Caco-2 (cell line): ENCODE measurements around the gene PPM1H. TPM values are rescaled to one million over a fixed set of nuclear protein-coding genes. Genes with fewer than 3 reads are reported as not detected.

Source experiments
- BruUV-seq: library from RNA; stranded (reverse); fragments of 400-500 nt; replicated peaks from 2 replicates; lab custom pipeline; 2021; lab: Mats Ljungman, UMichigan
- CTCF ChIA-PET: fragments of 300-600 bp; sonication (Branson Sonifier 250); formaldehyde crosslinking; loops from one replicate; lab custom pipeline; 2022; ENCODE audit warnings: antibody characterized with exemption; lab: Charles Lee
- POLR2A ChIA-PET: fragments of 300-600 bp; sonication (Branson Sonifier 250); formaldehyde crosslinking; loops from one replicate; lab custom pipeline; 2022; ENCODE audit warnings: antibody characterized with exemption; lab: Charles Lee
- DNase-seq, 2 experiments: peaks; one replicate each; pipeline versions ENCODE4 v3.0.0 to v3.0.0-alpha.2; 2020 to 2022
- H3K27me3 ChIP-seq: replicated peaks from 2 replicates; pipeline ENCODE4 v1.6.0; 2011; ENCODE audit warnings: low read length; ENCODE audit not compliant: control insufficient read depth, insufficient read depth
- H3K36me3 ChIP-seq: 2 replicates; pipeline ENCODE4 v1.5.1; 2011; ENCODE audit warnings: low read length; ENCODE audit not compliant: control insufficient read depth, insufficient read depth
- H3K4me1 ChIP-seq: fragments of 250-450 bp; sonication (Bioruptor Pico); 2 replicates; pipeline ENCODE4 v1.5.1; 2020; ENCODE audit warnings: mild to moderate bottlenecking
- H3K4me3 ChIP-seq: 2 replicates; pipeline ENCODE4 v1.5.1; 2011; ENCODE audit warnings: low read depth, mild to moderate bottlenecking, control low read depth, low read length
- H3K9me3 ChIP-seq: fragments of 250-450 bp; sonication (Bioruptor Pico); 2 replicates; pipeline ENCODE4 v1.5.1; 2020; ENCODE audit warnings: mild to moderate bottlenecking, moderate library complexity
- H3K27ac Mint-ChIP-seq: one replicate; pipeline ENCODE4 v1.8.0; 2022; ENCODE audit warnings: mixed read lengths; ENCODE audit not compliant: unreplicated experiment
- H3K27me3 Mint-ChIP-seq: one replicate; pipeline ENCODE4 v1.8.0; 2022; ENCODE audit warnings: mixed read lengths; ENCODE audit not compliant: insufficient read depth, unreplicated experiment
- H3K36me3 Mint-ChIP-seq: one replicate; pipeline ENCODE4 v1.8.0; 2022; ENCODE audit warnings: mild to moderate bottlenecking, mixed read lengths; ENCODE audit not compliant: insufficient read depth, unreplicated experiment
- H3K4me1 Mint-ChIP-seq: one replicate; pipeline ENCODE4 v1.8.0; 2022; ENCODE audit warnings: low read depth, mixed read lengths; ENCODE audit not compliant: unreplicated experiment
- H3K4me3 Mint-ChIP-seq: one replicate; pipeline ENCODE4 v1.8.0; 2022; ENCODE audit warnings: mild to moderate bottlenecking, moderate library complexity, mixed read lengths; ENCODE audit not compliant: unreplicated experiment
- H3K9me3 Mint-ChIP-seq: one replicate; pipeline ENCODE4 v1.8.0; 2022; ENCODE audit warnings: mixed read lengths; ENCODE audit not compliant: unreplicated experiment
- intact Hi-C: fragments of 100-400 bp; cut with micrococcal nuclease; formaldehyde crosslinking; loops from one replicate; pipeline ENCODE4 v1.10.0; 2022; ENCODE audit not compliant: unreplicated experiment
- total RNA-seq: library from RNA; stranded (reverse); gene quantifications from 2 replicates; pipeline ENCODE4 v1.2.3, GENCODE V29; 2022
- TF ChIP-seq, protein P1 (sequence below), 2 experiments: fragments of 200-600 bp in 1 of 2; IDR thresholded peaks; 1 replicate in 1 of 2; 2 replicates in 1 of 2; pipeline versions ENCODE4 v1.5.1 to v1.8.0; 2011 to 2022; ENCODE audit warnings: antibody characterized with exemption in 1 of 2, control low read depth in 1 of 2, inconsistent platforms in 1 of 2, low read depth in 1 of 2, low read length in 1 of 2, mild to moderate bottlenecking in 1 of 2, moderate library complexity in 1 of 2; ENCODE audit not compliant: insufficient read depth in 1 of 2, severe bottlenecking in 1 of 2, unreplicated experiment in 1 of 2

Gene PPM1H
- total RNA-seq, 1 experiment from 2014 or later = 151 TPM

- intact Hi-C loops = no loop called here
- Mint-ChIP-seq H3K4me3 (no peak overlapping the region), H3K4me1 (peaks cover 12% of the 10 kb centered on the region), H3K27me3 (no peaks in the 10 kb centered on the region), H3K36me3 (peaks cover 46% of the 10 kb centered on the region), H3K27ac (no peak overlapping the region), H3K9me3 (no peaks in the 10 kb centered on the region)
- no TSS peak for BruUV-seq
- ChIA-PET POLR2A (no interaction called here), CTCF (no interaction called here)
- peaks cover 1% of the 10 kb centered on the region; the same call in 1 of the 2 replicates for H3K36me3 ChIP-seq
- H3K27me3 ChIP-seq = no peaks in the 10 kb centered on the region
- no peak for DNase-seq
- peaks cover 6% of the 10 kb centered on the region for H3K4me1 ChIP-seq
- TF ChIP-seq, protein P1, sequence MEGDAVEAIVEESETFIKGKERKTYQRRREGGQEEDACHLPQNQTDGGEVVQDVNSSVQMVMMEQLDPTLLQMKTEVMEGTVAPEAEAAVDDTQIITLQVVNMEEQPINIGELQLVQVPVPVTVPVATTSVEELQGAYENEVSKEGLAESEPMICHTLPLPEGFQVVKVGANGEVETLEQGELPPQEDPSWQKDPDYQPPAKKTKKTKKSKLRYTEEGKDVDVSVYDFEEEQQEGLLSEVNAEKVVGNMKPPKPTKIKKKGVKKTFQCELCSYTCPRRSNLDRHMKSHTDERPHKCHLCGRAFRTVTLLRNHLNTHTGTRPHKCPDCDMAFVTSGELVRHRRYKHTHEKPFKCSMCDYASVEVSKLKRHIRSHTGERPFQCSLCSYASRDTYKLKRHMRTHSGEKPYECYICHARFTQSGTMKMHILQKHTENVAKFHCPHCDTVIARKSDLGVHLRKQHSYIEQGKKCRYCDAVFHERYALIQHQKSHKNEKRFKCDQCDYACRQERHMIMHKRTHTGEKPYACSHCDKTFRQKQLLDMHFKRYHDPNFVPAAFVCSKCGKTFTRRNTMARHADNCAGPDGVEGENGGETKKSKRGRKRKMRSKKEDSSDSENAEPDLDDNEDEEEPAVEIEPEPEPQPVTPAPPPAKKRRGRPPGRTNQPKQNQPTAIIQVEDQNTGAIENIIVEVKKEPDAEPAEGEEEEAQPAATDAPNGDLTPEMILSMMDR (IDR thresholded peaks at IDR 0.05; ENCODE audit: insufficient read depth in 1 of 2, low read depth in 1 of 2, low read length in 1 of 2, severe bottlenecking in 1 of 2, unreplicated experiment in 1 of 2) = peak in 1 of 2 experiments; percentile 28
- no peak overlapping the region for H3K4me3 ChIP-seq
- H3K9me3 ChIP-seq = no peaks in the 10 kb centered on the region
These were observed 107.9 kb downstream of the PPM1H start for GRCh38 chr12:62827042-62827441.

- TF ChIP-seq, protein P1 (IDR thresholded peaks at IDR 0.05; ENCODE audit: insufficient read depth in 1 of 2, low read depth in 1 of 2, low read length in 1 of 2, severe bottlenecking in 1 of 2, unreplicated experiment in 1 of 2) = no peak
- CTCF ChIA-PET = interaction anchor here (0.7 to 1.5 kb wide), 2 partner anchors 16 to 251 kb away, joined by 3 to 7 read pairs; no protein-coding TSS in a partner anchor
- H3K4me3 Mint-ChIP-seq = peak overlapping the region; percentile 3
These were observed 117.2 kb downstream of the PPM1H start for GRCh38 chr12:62817556-62818271.

GRCh38 chr12:62814243-62814642, 120.7 kb downstream of the PPM1H start:
- H3K4me3 ChIP-seq = no peak overlapping the region
- peaks cover 69% of the 10 kb centered on the region for H3K36me3 Mint-ChIP-seq
- ChIA-PET CTCF (no interaction called here), POLR2A (no interaction called here)
- peaks cover 11% of the 10 kb centered on the region for H3K4me1 ChIP-seq
- no peak overlapping the region for H3K4me3 Mint-ChIP-seq
- TF ChIP-seq, protein P1 (IDR thresholded peaks at IDR 0.05; ENCODE audit: insufficient read depth in 1 of 2, low read depth in 1 of 2, low read length in 1 of 2, severe bottlenecking in 1 of 2, unreplicated experiment in 1 of 2) = no peak
- no peaks in the 10 kb centered on the region for H3K9me3 Mint-ChIP-seq
- H3K4me1 Mint-ChIP-seq = peaks cover 34% of the 10 kb centered on the region
- H3K27me3 Mint-ChIP-seq = no peaks in the 10 kb centered on the region
- intact Hi-C loops = no loop called here
- no TSS peak for BruUV-seq
- H3K36me3 ChIP-seq = no peaks in the 10 kb centered on the region; the same call in 1 of the 2 replicates
- no peak overlapping the region for H3K27ac Mint-ChIP-seq
- no peaks in the 10 kb centered on the region for H3K9me3 ChIP-seq
- no peak for DNase-seq
- H3K27me3 ChIP-seq = no peaks in the 10 kb centered on the region

More at GRCh38 chr12:62817556-62818271, 117.2 kb downstream of the PPM1H start:
- H3K4me1 ChIP-seq = peaks cover 11% of the 10 kb centered on the region
- POLR2A ChIA-PET = interaction anchor here (0.6 kb wide), 1 partner anchor 117 kb away, joined by 3 read pairs; the partner anchor contains the start of gene PPM1H
- H3K9me3 ChIP-seq = no peaks in the 10 kb centered on the region
- DNase-seq = no peak
- Mint-ChIP-seq H3K36me3 (peaks cover 60% of the 10 kb centered on the region), H3K27me3 (no peaks in the 10 kb centered on the region), H3K4me1 (peaks cover 24% of the 10 kb centered on the region), H3K9me3 (no peaks in the 10 kb centered on the region), H3K27ac (peak overlapping the region; percentile 19)
- intact Hi-C loops = no loop called here
- no peaks in the 10 kb centered on the region for H3K36me3 ChIP-seq
- no TSS peak for BruUV-seq
- H3K4me3 ChIP-seq = no peak overlapping the region
- H3K27me3 ChIP-seq = no peaks in the 10 kb centered on the region
